ENCODE data around the gene SYNPR. TPM values are rescaled to one million over a fixed set of nuclear protein-coding genes. Genes with fewer than 3 reads are reported as not detected.

Gene SYNPR
- total and polyA plus RNA-seq, 11 donors, result 0.11 to 1.0 (median 0.41) TPM; not detected in 7

DNA sequence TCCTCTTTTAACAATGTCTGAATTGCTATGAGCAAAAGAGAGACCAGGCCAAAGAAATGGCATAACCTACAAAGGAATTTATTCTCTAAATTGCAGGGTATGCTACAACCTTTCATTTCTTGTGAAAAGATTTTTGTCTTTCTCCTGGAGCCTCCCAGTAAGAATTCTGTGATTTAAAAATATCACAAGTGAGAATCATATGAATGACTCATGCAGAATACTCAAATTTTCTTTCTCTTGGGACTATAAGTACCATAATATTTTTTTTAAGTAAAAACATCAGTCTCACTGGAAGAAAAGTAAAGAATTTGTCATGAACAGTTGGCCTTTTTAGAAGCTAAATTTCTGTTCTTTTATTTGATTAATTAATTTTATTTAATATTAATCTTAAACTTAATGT, 26.3 kb downstream of the SYNPR start:
- TF ChIP-seq CTCF (IDR thresholded peaks at IDR 0.05), result no peak
- TF ChIP-seq POLR2A (IDR thresholded peaks at IDR 0.05), result no peak
- Histone ChIP-seq H3K9me3 (peaks cover 0 to 6% (median 0%) of the 10 kb centered on the region in 12 donors), H3K27ac (no peak overlapping the region), H3K27me3 (no peaks in the 10 kb centered on the region), H3K36me3 (no peaks in the 10 kb centered on the region), H3K4me3 (no peak overlapping the region), H3K4me1 (no peaks in the 10 kb centered on the region)
- intact Hi-C loops (cut with DNase I), result no loop called here
- DNase-seq (no peak), ATAC-seq (no peak)

- H3K36me3 ChIP-seq, result no peaks in the 10 kb centered on the region
- no peak overlapping the region for H3K27ac ChIP-seq
- intact Hi-C loops (cut with DNase I), result no loop called here
- WGBS, 4 donors, result 71 to 82% (median 76%) methylated on average over 3 of the region's 3 CpGs
- TF ChIP-seq POLR2A (IDR thresholded peaks at IDR 0.05) (no peak), CTCF (IDR thresholded peaks at IDR 0.05) (no peak)
- no peaks in the 10 kb centered on the region for H3K27me3 ChIP-seq
- H3K4me1 ChIP-seq, result no peaks in the 10 kb centered on the region
- no peak overlapping the region for H3K4me3 ChIP-seq
- no peak for DNase-seq
- H3K9me3 ChIP-seq, result peaks cover 0 to 6% (median 0%) of the 10 kb centered on the region in 12 donors
- ATAC-seq, result no peak
Measured at GRCh38 chr3:63308072-63308471, 30.0 kb downstream of the SYNPR start.

DNA sequence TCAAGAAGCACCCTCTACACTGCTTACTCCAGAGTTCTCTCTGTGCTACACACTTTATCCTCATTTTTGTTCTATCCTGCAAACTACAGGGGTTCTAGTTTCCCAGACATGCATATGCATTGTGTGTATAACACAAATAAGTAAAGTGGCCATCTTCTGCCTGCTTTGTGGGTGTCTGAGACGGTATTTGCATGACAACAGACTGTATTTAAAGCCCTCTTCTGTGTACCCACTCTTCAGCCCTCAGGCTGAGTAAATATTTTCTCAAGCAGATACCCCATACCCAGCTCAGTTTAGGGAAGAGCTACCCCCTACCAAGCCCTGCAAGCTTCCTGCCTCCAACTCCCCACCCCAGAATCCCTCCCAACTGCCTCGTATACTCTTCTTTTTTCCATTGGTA, 31.7 kb downstream of the SYNPR start:
- Histone ChIP-seq H3K27me3 (no peaks in the 10 kb centered on the region), H3K9me3 (peaks cover 0 to 11% (median 0%) of the 10 kb centered on the region in 12 donors), H3K36me3 (no peaks in the 10 kb centered on the region), H3K4me3 (no peak overlapping the region), H3K4me1 (no peaks in the 10 kb centered on the region), H3K27ac (no peak overlapping the region)
- 22 to 39% (median 31%) methylated on average over 2 of the region's 2 CpGs for WGBS, 4 donors
- intact Hi-C loops (cut with DNase I), result no loop called here
- no peak for TF ChIP-seq POLR2A (IDR thresholded peaks at IDR 0.05)
- no peak for DNase-seq
- ATAC-seq, result no peak

DNA sequence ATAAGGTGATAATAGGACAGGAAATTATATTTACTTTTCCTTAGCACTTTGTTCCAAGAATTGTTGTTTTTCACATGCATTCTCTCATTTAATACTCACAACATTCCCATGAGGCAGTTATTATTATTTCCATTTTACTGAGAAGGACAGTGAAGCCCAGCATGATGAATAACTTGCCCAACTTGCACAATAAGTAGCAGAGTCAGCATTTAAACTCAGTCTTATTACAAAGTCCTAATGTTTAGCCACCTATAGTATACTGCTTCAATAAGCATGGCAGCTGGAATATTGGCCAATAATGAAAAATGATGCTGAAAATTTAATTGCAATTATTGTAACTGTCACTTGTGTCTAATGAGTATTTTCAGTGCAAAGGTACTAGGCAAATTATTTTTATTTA, 45.7 kb downstream of the SYNPR start:
- Histone ChIP-seq H3K4me3 (no peak overlapping the region), H3K9me3 (no peaks in the 10 kb centered on the region), H3K27ac (no peak overlapping the region), H3K4me1 (peaks cover 0 to 8% (median under 1%) of the 10 kb centered on the region in 12 donors), H3K27me3 (no peaks in the 10 kb centered on the region), H3K36me3 (no peaks in the 10 kb centered on the region)
- DNase-seq (no peak), ATAC-seq (no peak)
- TF ChIP-seq CTCF (IDR thresholded peaks at IDR 0.05) (no peak), POLR2A (IDR thresholded peaks at IDR 0.05) (no peak)
- intact Hi-C loops (cut with DNase I), result no loop called here

GRCh38 chr3:63324621-63325020, 46.5 kb downstream of the SYNPR start:
- WGBS, 4 donors, result 35 to 50% (median 45%) methylated on average over 2 of the region's 2 CpGs
- no peaks in the 10 kb centered on the region for H3K9me3 ChIP-seq
- intact Hi-C loops (cut with DNase I), result no loop called here
- H3K27ac ChIP-seq, result no peak overlapping the region
- peaks cover 0 to 11% (median 2%) of the 10 kb centered on the region in 12 donors for H3K4me1 ChIP-seq
- ATAC-seq, result no peak
- no peak for DNase-seq
- H3K27me3 ChIP-seq, result no peaks in the 10 kb centered on the region
- TF ChIP-seq POLR2A (IDR thresholded peaks at IDR 0.05) (no peak), CTCF (IDR thresholded peaks at IDR 0.05) (no peak)
- H3K36me3 ChIP-seq, result no peaks in the 10 kb centered on the region
- no peak overlapping the region for H3K4me3 ChIP-seq

All from heart left ventricle (tissue), 16 donors.